ENCODE measurements around the gene PEF1.
A peak's percentile ranks its signal among the peaks of the same experiment; 100 is the strongest.
"Not testable (repeated sequence)": the region's sequence is repeated elsewhere in the genome, so short reads cannot be mapped to it uniquely, and the experiment has no call there.

PEF1 gene

DNA sequence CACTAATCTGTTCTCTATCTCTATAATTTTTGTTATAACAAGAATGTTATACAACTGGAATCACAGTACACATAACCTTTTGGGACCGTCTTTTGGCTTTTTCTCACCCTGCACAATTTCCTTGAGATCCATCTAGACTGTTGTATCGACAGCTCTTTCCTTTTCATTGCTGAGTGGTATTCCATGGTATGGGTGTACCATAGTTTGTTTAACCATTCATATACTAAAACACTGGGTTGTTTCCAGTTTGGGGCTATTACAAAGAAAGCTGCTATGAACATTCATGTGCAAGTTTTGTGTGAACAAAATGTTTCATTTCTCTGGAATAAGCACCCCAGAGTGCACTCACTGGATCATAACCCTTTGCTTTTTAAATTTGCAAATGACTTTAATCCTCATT is 42.6 kb downstream of the PEF1 start:
- no peak for DNase-seq

- DNase-seq = no peak
Observed at GRCh38 chr1:31600641-31601040, 44.0 kb downstream of the PEF1 start.

GRCh38 chr1:31598980-31599379 is 45.7 kb downstream of the PEF1 start:
- DNase-seq = no peak

GRCh38 chr1:31596737-31597097 is 48.0 kb downstream of the PEF1 start:
- DNase-seq = no peak

- no peak for DNase-seq
Observed at GRCh38 chr1:31595836-31596736, 48.6 kb downstream of the PEF1 start.

- DNase-seq = peak; percentile 67 to 69
Observed at GRCh38 chr1:31593770-31594632, 50.7 kb downstream of the PEF1 start.

DNA sequence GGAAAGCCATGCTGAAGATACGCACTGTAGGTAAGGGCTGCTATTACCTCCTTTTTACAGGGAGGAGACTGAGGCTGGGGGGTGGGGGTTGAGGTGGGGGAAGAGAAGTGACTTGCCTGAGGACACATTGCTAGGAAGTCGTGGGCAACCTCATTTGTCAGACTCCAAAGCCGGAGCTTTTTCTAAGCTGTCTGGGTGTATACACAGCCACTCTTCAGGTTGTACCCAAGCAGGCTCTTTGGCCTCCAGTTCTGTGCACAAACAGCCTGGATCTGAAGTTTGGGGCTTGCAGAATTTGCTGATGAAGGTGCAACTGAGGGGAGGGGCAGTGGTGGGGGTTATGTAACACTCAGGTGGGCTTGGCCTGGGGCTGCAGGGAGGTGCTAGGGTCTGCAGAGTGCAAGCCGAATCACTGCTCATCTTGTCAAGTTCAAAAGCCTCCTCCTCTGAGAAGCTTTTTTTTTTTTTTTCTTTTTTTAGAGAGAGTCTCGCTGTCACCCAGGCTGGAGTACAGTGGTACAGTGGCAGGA is 51.5 kb downstream of the PEF1 start:
- no peak for DNase-seq

DNA sequence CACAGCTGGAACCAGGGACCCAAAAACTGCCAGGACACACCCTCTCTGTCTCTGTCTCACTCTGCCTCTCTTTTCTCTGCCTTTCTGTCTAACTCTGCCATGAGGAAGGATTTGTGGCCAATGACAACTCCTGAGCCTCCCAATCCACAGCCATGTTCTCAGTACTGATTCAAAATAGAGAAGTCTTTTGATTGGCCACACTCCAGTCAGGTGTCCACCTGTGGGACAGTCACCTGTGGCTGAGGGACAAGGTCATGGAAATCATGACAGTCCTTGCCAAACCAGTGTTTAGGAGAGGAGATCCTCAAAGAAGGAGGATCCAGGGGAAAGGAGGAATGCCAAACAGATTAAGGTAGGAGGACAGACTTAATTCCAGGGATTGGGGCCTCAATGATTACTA is 52.5 kb downstream of the PEF1 start:
- DNase-seq = no peak

DNA sequence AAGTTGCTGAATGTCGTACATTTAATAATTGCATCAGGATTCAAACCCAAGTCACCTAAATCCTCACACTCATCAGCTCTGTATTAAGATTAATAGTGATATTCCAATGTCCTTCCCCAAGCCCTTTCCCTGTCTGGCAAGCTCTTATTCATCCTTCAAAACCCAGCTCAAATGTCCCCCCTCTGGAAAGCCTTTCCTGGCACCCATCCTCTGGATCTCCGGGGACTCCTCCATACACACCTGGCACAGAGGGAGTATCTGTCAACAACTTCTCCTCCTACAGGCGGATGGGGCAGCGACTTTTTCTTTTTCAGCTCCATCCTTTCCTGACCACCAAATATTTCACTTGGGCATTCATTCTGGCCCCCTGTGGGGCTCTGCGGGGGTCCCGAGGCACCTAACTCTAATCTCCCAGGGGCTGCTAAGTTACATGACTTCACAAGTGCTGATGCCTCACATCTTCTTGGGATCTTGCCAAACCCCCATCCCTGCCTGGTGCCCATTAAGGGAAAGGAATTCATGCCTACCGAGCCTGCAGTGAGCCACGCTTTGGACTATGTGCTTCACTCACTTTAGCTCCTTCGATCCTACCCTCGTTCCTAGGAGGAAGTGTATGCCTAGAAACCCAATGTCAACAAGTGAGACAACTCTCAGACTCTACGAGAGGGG is 53.1 kb downstream of the PEF1 start:
- no peak for DNase-seq

- DNase-seq = no peak
Observed at GRCh38 chr1:31588751-31589515, 55.7 kb downstream of the PEF1 start.

DNA sequence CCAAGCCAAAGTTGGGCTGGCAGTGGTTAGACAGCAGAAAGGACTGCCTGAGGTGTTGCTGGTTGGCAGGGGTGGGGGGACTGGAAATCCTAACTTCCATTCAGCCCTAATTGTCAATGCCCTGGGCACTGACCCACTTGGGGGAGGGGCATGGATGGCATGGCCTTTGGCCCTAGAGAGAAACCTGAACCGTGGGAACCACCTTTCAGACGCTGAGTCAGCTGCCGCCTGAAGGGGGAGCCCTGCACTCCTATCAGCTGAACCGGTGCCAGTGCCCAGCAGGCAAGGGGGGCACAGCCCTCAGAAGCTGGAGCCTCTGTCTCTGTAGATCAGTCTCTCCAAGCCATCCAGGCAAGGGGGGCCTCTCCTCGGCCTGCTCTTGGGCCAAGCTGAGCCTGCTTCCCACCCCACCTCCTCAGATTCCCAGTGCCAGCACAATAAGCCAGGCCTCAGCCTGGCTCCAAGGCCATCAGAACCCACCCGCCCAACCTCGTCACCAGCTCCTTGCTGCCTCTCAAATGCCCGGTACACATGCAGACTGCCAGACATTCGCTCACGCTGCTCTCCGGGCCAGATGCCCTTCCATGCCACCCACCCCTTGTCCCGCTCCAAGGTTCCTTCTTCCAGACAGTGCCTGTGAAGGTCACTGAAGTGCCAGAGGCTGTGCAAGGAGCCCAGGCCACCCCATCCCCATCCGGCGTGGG is 56.8 kb downstream of the PEF1 start:
- DNase-seq = peak; percentile 6 to 49

- DNase-seq = not testable (repeated sequence)
Observed at GRCh38 chr1:31587328-31587699, 57.4 kb downstream of the PEF1 start.

- no peak for DNase-seq
Observed at GRCh38 chr1:31586376-31587327, 58.0 kb downstream of the PEF1 start.

DNA sequence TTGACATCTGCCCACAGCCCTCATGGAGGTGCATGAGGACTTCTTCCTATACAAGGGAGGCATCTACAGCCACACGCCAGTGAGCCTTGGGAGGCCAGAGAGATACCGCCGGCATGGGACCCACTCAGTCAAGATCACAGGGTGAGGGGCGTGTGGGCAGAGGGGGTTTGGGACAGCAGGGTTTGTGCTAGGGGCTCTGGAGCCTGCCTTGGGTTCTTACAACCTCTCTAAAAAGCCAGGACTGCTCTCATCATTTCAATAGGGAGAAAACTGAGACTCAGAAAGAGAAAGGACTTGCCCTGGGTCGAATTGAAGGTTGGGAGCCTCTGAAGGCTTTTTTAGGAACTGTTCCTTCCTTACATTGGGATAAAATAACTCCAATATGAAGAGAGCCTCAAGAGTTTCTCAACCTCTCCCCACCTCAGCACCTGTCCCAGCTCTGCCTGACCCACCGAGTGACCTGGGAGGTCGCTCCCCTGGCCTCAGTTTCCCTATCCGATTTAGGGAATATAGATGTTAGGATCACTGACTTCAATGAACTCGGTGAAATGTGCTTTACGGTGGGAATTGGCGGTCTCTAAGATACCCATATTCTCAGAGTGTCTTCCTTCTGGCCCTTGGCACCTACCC is 58.8 kb downstream of the PEF1 start:
- no peak for DNase-seq

- no peak for DNase-seq
Observed at GRCh38 chr1:31584869-31585735, 59.6 kb downstream of the PEF1 start.

- DNase-seq = peak in 1 of 2 experiments; percentile 14
Observed at GRCh38 chr1:31583995-31584868, 60.4 kb downstream of the PEF1 start.

DNA sequence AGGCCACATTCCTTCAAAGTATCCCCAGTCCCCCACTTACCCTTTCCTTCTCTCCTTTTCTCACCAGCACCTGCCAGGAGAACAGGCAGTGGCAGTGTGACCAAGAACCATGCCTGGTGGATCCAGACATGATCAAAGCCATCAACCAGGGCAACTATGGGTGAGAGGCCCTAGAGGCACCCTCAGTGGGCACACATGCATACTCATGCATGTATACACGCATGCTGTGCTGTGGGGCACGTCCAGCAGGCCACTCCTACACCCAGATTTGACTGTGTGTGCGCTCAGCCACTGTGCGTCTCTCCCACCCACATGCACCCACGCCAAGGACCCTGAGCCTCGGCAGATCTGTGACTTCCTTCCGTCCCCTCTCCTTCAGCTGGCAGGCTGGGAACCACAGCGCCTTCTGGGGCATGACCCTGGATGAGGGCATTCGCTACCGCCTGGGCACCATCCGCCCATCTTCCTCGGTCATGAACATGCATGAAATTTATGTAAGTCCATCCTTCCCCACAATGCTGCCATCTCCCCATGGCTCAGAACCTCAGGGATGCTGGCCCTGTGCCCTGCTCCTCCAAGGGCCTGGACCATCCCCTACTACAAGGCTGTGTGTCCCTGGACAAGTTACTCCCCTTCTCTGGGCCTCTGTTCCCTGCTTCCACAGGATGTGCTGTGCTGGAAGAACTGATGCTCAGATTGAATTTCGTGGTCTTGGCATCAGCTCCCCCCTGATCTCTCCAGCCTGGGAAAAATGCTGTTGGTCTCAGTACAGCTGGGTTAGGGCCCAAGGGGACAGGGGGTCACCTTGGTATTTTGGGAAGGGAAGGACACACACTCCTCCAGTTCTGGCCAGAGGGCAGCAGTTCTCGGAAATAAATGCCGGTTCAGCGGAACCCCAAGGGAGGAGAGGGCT is 61.3 kb downstream of the PEF1 start:
- no peak for DNase-seq
